Measurements from ENCODE around the gene HLA-DRB1.
"Not testable (repeated sequence)": the region's sequence is repeated elsewhere in the genome, so short reads cannot be mapped to it uniquely, and the experiment has no call there.

The HLA-DRB1 gene

DNA sequence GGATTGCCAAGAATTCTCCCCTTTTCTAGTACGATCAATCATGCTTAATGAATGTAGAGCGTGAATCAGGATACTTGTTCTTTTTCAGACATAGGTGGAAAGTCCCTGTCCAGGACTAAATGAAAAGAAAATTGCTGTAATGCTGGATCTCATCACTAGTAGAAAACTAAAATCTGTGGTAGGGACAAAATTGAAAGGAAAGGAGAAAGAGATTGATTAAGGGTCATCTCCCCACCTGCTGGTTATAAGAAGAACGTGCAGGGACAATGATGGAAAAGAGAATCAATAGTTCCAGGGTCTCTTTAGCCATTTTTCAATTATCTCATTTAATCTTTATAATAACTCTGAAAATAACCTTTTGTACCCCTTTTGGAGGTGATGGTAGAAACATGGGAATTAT lies 18.7 kb upstream of the HLA-DRB1 start:
- no peak for DNase-seq

DNA sequence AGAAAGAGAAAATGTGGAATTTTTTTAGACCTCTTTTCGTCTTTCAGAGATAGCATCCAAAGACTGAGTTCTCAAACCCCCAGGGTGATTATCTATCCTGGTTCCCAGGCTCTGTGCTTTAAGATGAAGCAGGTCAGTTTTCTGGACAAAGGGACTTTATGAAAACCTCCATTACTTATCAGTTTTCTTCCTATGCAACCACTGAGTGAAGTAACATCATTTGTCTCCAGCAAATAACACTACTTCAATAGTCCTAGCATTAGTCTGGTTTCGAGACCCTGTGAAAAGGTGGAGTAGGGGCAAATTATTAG lies 18.3 kb upstream of the HLA-DRB1 start:
- DNase-seq: no peak

DNA sequence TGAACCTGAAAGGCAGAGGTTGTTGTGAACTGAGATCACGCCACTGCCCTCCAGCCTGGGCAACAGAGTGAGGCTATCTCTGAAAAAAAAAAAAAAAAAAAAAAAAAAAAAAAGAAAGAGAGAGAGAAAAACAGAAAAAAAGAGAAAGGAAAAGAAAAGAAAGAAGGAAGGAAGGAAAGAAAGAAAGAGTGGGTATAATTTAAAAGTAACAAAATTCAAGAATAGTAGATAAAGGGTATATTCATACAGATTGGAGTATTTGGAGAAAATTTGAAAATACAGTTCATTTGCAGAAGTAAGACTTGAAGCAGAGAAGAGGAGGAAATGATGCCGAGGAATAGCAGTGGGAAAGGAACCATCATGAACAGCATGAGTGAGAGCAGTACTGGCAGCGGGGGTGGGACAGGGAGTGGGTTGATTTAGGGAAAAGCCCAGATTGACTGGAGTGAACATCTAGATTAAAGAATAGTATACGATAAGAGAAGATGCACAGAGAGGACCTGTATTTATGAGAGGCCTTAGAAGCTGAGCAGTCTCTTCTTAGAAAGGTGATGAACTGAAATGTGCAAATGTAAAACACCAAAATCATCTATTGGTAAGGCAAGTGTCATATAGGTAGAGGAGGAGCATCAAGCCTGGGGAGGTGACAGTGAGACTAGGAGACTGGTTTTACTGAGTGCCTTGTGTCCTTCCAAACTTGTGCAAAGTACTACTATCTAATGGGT lies 17.8 kb upstream of the HLA-DRB1 start:
- no peak for DNase-seq

DNA sequence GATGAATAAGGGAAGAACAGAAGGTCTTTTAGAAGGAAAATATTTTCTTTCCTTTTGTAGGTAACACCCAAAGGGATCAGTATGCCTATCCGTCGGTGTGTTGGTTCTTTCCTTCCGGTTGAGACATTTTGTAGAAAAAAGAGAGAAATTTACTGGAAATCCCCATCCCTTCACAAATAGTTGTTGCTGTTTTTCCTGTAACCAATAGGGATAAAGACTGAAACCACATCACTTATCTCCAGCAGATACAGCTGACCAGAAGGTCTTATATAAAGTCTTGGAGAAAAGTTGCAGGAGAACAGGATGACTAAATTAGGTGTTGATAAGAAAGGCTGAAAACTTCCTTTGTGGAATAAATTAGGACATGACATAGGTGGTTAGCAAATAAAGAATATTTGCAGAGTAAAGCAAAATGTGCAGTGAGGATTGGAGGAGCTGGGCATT lies 14.8 kb upstream of the HLA-DRB1 start:
- DNase-seq: no peak

DNA sequence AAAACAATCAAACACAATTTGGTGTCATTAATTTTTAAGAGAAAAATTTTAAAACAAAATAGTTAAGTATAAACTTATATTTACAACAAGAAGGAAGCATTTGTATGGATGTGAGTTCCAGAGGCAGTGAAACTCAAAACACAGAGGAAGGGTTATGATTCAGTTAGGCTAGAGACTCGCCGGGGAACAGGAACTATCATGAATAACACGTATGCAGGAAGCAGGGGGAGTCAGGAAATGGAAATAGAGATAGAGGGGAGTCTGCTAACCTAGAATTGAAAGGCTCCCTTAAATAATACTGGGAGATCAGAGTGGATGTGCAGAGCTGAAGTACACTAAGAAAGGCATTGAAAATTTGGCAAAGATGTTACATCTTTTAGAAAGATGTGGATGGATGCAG lies 14.2 kb upstream of the HLA-DRB1 start:
- DNase-seq: no peak

DNA sequence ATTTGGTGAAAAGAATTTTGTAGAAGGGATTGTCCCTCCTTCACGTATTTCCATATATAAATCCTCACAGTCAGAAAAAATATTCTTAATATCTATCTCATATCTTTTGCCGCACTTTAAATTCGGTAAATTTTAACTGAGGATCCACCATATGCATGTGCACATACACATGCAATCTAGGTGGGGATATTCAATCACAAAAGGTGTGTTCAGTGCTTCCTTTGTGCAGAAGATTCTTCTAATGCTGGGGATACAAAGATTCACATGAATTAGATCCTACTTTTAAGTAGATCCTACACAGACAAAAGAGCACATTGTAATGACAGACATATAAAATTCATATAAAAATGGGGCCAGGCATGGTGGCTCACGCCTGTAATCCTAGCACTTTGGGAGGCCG lies 13.6 kb upstream of the HLA-DRB1 start:
- no peak for DNase-seq

DNA sequence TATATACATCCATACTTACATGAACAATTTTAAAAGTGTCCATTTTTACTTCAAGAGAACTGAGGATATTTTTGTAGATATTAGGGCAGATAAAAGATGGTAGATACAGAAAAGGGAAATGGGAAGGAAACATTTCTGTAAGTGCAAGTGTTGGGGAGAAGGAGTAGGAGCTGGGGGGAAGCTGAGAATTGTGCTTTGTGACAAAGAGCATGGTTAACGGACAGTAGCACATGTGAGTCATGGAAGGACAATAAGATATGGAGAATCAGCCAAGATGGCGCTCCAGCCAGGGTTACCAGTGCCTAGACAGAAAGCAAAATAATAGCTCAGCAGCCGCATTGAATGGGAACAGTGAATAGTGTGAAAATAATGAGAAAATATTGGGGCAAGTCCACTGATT lies 12.7 kb upstream of the HLA-DRB1 start:
- DNase-seq: no peak

DNA sequence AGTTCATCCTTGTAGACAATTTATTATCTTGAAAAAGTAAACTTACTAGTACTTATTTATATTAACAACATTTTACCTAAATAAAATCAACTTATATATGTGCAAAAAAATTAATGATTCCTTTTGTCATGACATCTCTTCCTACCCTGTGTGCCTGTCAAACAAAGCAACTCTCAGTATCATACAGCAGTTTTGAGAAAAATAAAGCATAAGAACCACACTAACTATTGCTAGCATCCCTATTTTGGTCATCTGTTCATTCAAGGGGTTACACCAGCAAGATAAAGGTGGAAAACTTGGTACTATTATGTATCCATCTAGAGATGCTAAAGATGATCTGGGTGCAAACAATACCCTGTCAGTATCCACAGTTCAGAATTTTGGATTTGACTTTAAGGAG lies 7.4 kb upstream of the HLA-DRB1 start:
- no peak for DNase-seq

DNA sequence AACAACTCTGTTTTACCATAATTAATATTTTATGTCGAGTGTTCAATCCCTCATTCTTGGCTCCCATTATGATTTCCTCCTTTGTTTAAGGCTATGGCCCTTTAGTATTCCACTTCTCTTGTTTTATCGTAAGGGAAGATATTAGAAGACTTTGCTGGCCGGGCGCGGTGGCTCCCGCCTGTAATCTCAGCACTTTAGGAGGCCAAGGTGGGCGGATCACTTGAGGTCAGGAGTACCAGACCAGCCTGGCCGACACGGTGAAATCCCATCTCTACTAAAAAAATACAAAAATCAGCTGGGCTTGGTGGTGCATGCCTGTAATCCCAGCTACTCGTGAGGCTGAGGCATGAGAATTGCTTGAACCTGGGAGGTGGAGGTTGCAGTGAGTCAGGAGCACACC lies 1.1 kb upstream of the HLA-DRB1 start:
- DNase-seq: not testable (repeated sequence)

DNA sequence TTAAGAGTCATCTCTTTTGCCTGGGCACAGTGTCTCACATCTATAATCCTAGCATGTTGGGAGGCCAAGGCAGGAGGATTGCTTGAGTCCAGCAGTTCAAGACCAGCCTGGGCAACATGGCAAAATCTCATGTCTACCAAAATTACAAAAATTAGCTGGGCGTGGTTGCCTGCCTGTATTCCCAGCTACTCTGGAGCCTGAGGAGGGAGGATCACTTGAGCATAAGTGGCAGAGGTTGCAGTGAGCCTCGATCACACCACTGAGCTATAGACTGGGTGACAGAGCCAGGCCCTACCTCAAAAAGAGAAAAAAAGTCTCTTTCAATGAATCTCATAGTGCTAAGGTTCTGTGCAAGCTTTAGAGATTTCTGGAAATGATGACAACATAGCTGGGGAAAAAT lies 1.5 kb downstream of the HLA-DRB1 start:
- no peak for DNase-seq

DNA sequence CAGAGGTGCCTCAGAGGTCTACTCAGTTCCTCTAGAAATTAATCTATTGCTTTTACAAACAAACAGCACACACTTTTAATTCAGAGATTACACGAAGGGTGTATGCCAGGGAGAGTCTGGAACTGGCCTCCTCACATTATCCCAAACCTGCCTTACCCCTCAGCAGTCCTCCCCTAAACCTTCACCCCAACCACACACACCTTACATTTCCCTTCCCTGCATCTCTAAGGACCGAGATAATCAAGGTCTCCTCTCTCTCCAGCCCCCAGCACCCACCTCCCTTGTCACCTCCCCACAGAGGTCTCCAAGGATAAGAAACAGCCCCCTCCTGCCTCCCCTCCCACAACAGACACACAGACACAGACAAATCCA lies 6.1 kb downstream of the HLA-DRB1 start:
- no peak for DNase-seq

DNA sequence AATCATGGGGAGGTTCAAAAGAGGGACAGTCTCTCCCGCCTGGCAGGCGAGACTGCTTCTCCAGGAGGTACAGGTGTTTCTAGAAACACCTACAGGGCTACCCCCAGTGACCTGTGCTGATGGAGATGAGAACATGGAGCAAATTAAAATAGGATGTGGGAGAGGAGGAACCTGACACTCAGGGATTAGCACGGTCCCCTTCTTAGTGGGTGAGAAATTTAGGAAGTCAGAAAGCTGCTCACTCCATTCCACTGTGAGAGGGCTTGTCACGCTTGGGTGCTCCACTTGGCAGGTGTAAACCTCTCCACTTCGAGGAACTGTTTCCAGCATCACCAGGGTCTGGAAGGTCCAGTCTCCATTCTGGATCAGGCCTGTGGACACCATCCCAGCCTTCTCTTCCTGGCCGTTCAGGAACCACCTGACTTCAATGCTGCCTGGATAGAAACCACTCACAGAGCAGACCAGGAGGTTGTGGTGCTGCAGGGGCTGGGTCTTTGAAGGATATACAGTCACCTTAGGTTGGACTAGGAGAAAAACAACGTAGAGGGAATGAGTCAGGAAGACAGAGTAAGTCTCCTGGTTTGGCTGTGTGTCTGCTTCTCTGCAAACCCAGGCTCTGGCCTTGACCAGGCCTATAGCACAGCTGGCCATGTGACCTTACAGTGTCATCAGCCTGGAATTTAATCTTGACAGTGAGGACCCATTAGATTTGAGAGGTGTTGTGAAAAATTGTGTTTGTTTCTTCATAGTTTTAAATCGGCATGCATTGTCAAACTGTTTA lies 8.1 kb downstream of the HLA-DRB1 start:
- no peak for DNase-seq

DNA sequence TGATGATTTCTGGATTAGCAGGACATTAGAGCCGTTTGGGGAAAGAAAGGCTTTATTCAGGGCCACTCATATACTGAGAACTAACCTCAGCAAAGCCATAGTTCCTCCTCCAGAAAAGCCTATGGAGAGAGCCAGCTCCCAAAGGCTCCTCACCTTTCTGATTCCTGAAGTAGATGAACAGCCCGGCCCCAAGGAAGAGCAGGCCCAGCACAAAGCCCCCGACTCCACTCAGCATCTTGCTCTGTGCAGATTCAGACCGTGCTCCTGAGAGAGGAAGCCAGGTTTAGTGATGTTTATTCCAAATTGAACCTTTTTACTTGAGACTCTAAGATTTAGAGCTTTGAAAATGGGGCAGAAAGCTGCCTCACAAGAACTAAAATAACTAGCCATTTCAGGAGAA lies 9.1 kb downstream of the HLA-DRB1 start:
- no peak for DNase-seq

DNA sequence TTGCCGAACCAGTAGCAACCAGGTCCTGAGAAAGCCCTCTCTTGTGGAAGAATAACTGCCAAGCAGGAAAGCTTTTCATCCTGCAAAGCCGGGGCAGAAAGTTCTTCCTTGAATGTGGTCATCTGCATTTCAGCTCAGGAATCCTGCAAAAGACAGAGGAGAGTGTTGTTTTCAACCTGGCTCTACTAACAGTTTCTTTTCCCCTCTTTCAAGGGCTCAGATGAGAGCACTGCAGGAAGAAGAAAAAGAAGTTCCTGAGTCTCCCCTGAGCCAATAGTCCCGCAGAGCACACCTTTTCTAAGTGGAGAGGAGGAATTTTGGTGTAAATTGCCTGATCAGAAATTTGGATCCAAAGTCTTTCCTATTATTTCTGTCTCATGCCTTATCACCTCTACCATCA lies 10.7 kb downstream of the HLA-DRB1 start:
- DNase-seq: no peak

DNA sequence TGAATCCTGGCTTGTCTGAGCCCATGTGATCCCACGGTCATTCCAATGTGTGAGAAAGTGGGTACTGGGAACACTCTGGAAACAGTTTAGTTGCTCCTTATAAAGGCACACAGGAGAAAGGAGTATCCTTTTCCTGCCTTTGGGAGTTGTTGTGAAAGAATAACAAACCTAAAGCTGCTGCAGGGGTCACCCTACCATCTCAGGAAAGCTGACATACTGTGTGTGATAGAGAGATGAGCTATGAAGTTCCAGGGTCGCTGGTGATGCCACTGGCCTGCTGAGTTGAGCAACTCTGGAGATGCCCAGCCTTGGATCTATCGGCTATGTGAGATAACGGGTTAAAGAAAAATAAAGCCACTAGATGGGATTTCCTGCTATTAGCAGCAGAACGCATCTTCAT lies 12.2 kb downstream of the HLA-DRB1 start:
- DNase-seq: not testable (repeated sequence)

DNA sequence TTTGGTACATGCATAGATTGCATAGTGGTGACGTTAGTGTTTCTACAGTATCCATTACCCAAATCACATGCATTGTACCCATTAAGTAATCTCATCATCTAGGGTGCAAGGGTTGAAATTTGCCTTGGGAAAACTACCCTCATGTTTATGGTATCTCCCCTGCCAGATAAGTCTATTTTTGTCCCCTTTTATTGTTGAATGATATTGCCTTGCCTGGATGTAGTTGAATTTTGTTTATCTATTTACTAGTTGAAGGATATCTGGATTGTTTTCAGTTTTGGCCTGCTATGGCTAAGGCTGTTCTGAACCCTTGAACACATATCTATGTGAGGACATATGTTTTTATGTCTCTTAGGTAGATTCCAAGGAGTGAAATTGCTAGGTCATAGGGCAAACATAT lies 13.4 kb downstream of the HLA-DRB1 start:
- DNase-seq: no peak

DNA sequence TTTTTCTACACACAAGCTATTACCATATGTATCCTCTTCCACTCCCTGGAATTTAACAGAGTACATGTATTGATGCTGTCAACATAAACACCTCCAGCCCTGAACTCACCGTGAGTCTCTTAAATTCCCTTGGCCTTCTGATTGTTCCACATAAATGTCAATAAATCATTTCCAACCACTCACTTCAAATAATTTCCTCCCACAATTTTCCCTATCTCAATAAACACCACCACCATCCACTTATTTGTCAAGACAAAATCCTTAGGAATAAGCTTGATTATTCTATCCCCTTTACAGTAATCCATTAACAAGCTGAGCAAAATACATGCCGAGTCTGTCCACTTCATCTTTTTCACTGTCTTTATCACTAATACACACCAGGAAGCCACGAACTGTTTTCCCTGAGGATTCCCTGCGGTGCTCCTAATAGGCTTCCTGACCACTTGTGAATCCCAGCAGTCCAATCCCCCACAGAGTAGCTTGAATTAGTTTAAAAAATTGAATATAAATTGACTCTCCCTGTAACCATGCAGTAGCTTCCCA lies 19.2 kb downstream of the HLA-DRB1 start:
- DNase-seq: no peak

DNA sequence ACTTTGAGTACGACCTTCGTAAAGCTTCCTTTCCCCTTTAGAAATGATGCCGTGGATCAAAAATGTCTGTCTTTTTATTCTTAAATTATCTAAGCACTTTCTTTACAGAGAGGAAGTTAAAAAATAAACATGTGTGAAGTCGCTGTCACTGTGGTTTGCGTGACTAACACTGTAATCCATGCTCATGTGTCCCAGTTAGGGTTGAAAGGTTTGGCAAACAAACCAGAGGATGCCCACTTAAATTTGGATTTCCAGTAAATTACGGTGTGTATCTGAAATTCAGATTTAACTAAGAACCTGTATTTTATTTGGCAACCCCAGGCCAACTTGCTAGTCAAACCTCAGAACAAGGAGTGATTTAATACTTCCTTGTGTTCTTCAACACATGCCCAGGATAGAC lies 21.1 kb downstream of the HLA-DRB1 start:
- no peak for DNase-seq

DNA sequence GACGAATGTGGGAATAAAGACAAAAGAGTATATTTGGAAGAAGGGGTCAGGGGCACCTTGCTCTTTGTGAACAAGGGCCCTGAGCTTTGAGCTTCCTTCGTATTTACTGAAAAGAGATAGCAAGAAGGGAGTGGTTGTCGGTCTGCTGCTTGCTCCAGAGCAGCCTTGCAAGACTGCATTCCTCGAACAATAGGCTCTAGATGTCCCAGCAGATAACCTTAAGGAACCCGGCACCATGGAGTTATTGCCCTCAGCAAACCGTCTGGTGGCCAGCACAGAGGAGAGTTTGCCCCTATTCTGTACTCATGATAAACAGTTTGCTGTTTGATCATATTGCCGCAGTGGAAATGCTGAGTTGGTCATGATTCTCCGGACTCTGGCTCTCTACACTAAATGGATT lies 22.7 kb downstream of the HLA-DRB1 start:
- no peak for DNase-seq

DNA sequence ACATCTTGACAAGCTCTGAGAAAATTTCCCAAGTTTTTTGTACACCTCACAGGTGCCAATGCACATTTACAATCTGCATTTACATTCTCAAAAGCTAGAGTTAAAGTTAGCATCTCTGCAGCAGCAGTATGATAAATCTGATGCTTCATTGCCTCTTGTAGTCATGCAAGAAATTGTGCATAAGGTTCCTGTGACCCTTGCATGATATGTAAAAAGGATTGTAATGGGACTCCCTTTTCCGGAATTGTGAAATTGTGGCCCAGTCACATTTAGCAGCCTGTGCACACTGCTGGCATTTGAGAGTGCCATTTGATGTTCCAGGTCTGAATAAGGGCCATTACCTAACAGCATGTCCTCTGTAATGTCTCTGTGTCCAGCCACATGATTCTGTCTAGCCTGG lies 24.1 kb downstream of the HLA-DRB1 start:
- no peak for DNase-seq

DNA sequence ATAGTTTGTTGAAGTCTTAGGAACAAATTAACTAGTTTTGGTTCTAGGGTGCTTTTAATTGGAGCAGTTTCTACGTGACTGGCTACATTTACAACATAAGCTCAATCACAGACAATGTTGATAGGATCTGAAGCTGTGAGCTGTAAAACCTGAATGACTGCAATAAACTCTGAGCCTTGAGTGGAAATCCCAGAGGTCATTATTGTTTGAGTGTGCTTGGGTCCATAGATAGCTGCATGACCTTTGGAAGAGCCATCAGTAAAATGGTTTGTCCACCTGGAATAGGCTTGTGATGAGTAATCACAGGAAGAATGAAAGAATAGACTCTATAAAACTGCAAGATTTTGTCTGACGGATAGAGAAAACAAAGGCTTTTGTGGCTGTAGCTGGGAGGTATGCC lies 26.7 kb downstream of the HLA-DRB1 start:
- no peak for DNase-seq

DNA sequence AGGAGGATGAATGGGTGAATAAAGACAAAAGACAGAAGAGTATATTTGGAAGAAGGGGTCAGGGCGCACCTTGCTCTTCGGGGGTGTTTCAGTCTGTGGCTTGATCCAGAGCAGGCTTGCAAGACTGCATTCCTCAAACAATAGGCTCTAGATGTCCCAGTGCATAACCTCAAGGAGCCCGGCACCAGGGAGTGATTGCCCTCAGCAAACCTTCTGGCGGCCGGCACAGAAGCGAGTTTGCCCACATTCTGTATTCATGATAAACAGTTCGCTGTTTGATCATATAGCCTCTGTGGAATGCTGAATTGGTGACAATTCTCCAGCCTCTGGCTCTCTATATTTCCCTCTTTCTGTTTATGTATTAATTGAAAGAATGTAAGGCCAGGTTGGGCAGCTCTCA lies 29.9 kb downstream of the HLA-DRB1 start:
- DNase-seq: no peak

DNA sequence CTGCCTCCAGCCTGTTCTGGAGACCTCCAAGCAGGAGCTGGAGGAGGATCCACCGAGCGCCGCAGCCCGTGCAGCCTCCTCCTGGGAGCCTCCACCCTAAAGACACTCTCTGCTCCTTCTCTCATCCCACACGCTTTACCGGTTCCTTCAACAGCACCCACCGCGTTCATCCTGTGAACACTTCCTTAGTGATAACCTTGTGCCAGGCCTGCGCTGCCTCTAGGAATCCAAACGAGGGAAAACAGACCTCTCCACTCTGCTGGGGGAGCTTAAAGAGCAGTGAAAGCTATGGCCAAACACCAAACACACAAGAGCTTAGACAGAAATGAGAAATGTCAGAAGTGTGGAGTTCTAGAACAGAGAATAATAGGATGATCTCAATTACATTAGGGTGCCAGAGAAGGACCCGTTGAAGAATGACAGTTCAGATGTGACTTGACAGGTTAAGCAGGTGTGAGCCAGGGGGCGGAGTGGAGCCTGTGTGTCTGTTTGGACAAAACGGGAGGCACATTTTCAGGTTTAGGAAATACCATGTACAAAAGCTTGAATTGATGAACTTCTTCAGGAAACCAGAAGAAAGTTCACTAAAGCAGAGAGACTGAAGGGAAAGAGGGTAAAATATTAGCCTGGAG lies 31.1 kb downstream of the HLA-DRB1 start:
- no peak for DNase-seq
